ENCODE measurements around the gene MIPEP.

The MIPEP gene

GRCh38 chr13:23855360-23855759, 33.8 kb downstream of the MIPEP start:
- DNase-seq (ENCODE audit: low read depth in 1 of 2, low spot score in 1 of 2): no peak

DNA sequence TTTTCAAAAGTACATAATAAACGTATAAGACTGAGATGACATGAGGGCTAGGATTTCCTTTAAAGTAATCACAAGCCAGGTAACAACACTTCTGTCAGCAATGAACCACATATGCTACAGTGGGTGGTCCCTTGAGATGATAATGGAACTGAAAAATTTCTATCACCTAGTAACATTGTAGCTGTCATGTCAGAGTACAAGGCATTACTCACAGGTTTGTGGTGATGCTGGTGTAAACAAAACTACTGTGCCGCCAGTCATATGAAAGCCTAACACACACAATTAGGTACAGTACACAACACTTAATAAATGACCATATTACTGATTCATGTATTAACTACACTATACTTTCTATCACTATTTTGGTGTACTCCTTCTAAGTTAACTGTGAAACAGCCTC, 36.8 kb downstream of the MIPEP start:
- no peak for DNase-seq (ENCODE audit: low read depth in 1 of 2, low spot score in 1 of 2)

DNA sequence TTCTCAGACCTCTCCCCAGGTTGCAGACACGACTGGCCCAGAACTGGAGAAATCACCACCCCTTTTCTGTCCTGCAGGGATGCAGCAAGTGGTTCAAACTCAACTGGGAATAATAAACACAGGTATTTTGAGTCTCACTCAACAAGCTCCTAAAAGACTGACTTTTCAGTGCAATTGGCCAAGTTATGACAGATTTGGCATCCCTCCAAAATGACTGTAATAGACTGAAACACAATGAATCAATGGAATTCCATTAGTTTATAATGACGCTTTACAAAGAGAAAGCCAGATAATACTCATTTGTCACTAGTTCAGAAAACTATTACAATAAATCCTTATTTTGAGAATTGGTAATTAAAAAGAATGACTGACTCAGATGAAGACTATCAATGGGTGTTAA, 38.1 kb downstream of the MIPEP start:
- no peak for DNase-seq (ENCODE audit: low read depth in 1 of 2, low spot score in 1 of 2)

DNA sequence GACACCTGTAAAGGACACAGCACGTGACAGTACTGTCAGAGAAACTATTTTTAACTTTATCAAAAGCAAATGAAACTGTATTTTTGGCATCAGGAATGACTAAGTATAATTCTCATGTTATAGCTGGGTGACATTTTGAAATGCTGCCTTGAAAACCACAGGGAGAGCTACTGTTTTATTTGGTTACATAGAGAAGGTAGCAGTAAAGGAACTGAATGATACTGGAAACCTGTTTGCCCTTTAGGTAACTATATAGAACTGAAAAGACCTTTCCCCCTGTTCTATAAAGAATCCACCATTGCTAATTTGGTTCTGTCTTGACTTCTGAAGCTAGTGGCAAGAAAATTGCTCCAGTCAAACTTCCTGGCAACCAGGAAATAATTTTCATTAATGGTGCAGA, 39.1 kb downstream of the MIPEP start:
- DNase-seq (ENCODE audit: low read depth in 1 of 2, low spot score in 1 of 2): no peak

- DNase-seq (ENCODE audit: low read depth in 1 of 2, low spot score in 1 of 2): no peak
Observed at GRCh38 chr13:23849670-23850069, 39.5 kb downstream of the MIPEP start.

- no peak for DNase-seq (ENCODE audit: low read depth in 1 of 2, low spot score in 1 of 2)
Observed at GRCh38 chr13:23848646-23849141, 40.5 kb downstream of the MIPEP start.

DNA sequence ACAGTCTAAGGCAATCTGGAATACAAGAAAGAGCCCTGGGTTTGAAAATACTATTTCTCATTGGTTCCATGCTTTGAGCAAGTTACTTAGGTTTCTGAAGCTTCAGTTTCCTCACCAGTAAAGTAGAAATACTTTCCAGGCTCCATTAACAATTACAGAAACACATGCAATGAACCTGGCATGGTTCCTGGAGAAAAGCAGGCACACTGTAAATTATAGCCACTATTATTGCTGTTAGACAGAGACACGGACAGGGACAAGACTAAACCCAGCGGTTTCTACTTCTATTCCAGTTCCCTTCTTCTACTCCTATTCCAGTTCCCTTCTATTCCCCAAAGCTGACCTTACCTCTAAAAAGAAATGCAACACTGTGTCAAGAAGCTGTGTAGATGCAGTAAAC, 41.2 kb downstream of the MIPEP start:
- no peak for DNase-seq (ENCODE audit: low read depth in 1 of 2, low spot score in 1 of 2)

- DNase-seq (ENCODE audit: low read depth in 1 of 2, low spot score in 1 of 2): no peak
Observed at GRCh38 chr13:23847497-23847896, 41.7 kb downstream of the MIPEP start.

- DNase-seq (ENCODE audit: low read depth in 1 of 2, low spot score in 1 of 2): no peak
Observed at GRCh38 chr13:23845105-23845725, 44.0 kb downstream of the MIPEP start.

DNA sequence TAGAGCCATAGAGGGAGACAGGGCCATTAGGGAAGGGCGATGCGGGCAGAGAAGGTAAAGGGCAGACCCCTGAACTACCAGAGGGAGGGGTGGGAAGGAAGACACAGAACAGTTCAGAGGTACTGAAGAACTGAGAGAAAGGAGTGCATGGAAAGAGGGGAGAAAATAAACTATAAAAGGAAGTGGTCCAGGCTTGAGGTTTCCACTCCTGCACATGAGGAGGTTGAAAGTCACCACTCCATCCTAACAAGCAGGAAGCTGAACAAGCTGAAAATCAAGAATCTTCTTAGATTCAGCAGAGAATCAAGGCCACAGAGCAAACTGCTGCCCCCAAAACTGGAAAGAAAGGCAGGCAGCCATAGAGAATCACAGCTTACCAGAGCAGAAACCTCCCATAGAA, 45.1 kb downstream of the MIPEP start:
- no peak for DNase-seq (ENCODE audit: low read depth in 1 of 2, low spot score in 1 of 2)

DNA sequence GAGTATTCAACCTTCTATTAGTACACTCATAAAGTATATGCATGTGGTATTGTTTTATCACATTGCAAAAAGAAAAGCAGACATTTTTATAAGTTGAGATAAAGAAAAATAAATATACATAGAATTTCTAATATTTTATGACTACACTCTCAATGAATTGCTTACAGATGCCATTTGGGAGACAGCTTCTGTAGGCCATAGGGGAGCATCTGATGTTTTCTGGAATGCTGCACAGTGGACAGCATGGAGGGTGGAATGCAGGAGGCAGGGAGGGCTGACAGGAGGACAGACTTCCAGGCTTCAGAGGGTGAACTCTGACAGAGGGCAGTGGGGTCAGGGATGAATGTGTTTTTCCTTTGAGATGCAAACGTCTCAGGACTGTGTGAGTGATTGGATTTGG, 45.8 kb downstream of the MIPEP start:
- no peak for DNase-seq (ENCODE audit: low read depth in 1 of 2, low spot score in 1 of 2)

- DNase-seq (ENCODE audit: low read depth in 1 of 2, low spot score in 1 of 2): no peak
Observed at GRCh38 chr13:23842406-23842805, 46.8 kb downstream of the MIPEP start.

DNA sequence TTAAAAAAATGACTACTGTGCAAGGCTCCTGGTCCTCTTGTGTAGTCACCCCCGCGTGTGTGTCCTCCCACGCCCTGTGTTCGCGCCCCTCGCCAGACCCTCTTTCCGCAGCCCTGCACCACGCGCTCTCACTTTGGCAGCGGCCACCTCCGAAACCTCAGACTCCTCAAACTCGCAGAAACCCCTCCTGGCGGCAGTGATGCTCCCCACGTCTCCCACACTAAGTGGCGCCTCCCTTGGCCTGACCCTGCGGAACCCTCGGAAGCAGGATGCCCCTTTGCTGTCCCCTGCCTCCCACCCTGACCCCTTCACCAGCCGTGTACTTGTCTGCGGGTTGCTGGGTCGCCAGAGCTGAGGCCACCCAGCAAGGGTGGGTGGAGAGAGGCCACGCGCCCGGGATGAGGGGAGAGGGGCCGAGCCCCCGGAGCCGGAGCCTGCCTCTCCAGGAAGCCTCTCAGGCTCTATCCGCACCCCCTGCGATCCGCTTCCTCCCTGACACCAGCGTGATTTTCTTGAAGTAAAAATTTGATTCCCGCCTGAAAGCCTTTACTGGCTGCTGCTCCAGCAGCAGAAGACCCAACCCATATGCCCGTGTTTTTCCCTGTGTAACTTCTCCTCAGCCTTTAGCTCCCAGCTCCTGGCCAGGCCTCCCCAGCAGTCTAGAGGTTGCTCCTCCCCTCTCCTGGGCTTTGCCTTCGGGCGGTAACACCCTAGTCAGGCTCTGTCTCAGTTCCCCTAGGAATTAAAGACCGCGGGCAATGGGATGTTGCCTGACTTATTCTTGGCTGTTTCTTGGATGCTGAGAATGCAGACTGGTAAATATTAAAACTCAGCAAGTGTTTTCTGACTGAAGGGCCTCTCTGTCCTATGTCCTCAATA, 55.2 kb downstream of the MIPEP start:
- no peak for DNase-seq (ENCODE audit: low read depth in 1 of 2, low spot score in 1 of 2)

DNA sequence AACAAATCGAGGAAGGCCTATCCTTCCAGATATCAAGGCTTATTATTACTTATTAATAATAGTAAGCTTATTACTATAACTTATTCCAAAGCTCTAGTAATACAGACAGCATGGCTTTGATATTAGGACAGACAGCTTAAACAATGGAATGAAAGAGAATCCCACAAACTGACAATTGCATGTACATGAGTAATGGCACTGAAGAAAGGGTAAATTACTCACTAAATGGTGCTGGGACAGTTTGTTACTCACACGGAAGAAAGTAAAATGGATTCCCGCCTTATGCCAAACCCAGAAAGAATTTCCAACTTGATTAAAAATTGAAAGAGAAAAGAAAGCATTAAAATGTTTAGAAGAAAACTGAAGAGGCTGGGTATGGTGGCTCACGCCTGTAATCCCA, 60.3 kb downstream of the MIPEP start:
- DNase-seq (ENCODE audit: low read depth in 1 of 2, low spot score in 1 of 2): no peak

DNA sequence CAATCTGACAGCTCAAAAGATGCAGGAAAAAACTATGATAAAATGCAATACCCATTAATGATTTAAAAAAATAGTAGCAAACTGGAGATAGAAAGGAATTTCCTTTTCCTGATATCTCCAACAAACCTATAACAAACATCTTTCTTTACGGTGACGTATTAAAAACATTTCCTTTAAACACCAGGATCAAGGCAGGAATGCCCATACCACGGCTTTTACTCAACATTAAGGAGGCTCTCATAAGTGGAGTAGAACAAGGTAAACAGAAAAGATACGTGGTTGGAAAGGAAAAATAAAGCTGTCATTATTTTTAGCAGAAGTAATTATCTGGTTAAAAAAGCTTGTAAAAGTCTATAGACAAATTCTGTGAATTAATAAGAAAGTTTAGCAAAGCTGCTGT, 61.1 kb downstream of the MIPEP start:
- DNase-seq (ENCODE audit: low read depth in 1 of 2, low spot score in 1 of 2): no peak

DNA sequence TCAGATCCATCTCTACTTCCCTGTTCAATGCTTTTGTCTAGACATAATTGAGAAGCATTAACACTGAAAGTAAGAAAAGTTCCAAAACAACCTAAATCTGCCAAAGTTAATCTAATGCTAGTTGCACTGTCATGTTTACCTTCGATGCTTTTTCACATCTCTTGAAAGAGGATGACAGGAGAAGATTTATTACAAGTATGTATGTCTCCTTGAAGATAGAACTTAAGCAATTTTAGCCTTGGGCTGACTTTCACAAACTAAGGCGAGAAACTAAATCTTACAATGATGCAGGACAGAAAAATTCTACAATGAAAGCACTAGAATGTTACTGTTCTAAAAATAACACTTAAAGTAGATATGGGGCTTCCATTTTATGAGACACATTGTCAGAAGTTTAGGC, 64.0 kb downstream of the MIPEP start:
- no peak for DNase-seq (ENCODE audit: low read depth in 1 of 2, low spot score in 1 of 2)

DNA sequence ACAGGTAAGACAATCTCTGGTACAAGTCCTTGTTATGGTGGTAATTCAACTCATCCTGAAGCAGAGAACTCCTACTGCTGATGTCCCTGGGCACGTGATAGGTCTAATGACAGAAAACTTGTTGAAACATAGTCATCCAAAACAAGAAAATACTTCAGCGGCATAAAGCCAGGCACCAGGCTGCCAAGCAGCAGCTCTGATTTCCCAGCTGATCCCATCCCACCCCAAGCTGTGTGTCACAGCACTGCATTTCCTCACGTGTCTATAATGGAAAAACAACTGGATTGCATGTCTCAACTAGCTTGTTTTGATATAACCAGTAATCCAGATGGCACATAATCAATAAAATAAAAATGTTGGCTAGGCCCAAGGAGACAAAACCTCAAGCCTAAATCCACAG, 64.8 kb downstream of the MIPEP start:
- DNase-seq (ENCODE audit: low read depth in 1 of 2, low spot score in 1 of 2): no peak

GRCh38 chr13:23822252-23822824, 66.9 kb downstream of the MIPEP start:
- no peak for DNase-seq (ENCODE audit: low read depth in 1 of 2, low spot score in 1 of 2)

- no peak for DNase-seq (ENCODE audit: low read depth in 1 of 2, low spot score in 1 of 2)
Observed at GRCh38 chr13:23820530-23820929, 68.7 kb downstream of the MIPEP start.

DNA sequence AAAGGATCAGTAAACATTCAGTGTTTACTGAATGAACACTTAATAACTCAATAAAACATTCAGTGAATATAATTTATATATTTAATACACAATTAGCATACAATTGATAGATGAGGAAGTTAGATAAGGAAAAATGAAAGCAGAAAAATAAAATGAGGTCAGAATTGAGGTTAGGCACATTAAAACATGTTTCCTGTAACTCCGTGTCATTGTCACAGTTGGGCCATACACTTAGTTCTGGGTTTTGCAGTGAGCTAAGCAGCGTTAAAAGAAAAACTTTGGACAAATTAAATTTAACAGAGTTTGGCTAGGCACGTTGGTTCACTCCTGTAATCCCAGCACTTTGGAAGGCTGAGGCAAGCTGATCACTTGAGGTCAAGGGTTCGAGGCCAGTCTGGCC, 71.4 kb downstream of the MIPEP start:
- DNase-seq (ENCODE audit: low read depth in 1 of 2, low spot score in 1 of 2): no peak

- no peak for DNase-seq (ENCODE audit: low read depth in 1 of 2, low spot score in 1 of 2)
Observed at GRCh38 chr13:23817136-23817535, 72.1 kb downstream of the MIPEP start.

DNA sequence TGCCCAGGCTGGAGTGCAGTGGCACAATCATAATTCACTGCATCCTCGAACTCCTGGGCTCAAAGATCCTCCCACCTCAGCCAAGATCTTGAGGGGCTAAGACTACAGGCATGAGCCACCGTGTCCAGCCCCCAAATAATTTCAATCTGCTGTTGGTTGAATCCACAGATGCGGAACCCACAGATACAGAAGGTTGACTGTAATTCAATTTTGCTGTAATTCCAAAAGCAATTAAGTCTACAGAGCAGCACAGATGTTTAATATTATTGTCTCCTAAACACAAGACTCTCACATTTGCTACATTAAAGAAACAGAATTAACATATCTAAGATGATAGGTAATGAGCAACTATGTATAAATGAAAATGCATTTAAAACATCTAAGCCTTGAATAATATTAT, 75.6 kb downstream of the MIPEP start:
- DNase-seq (ENCODE audit: low read depth in 1 of 2, low spot score in 1 of 2): no peak
